Measurements from ENCODE around the gene UHRF2.

- TF ChIP-seq CTCF (IDR thresholded peaks at IDR 0.05): no peak
- no peak for TF ChIP-seq EP300 (IDR thresholded peaks at IDR 0.05; ENCODE audit: borderline replicate concordance in 1 of 2, low read depth in 1 of 2, low read length in 1 of 2)
- TF ChIP-seq POLR2AphosphoS5 (IDR thresholded peaks at IDR 0.05; ENCODE audit: low read depth, low read length): no peak
- TF ChIP-seq ELF1 (IDR thresholded peaks at IDR 0.05): no peak
- TF ChIP-seq SIN3A (IDR thresholded peaks at IDR 0.05; ENCODE audit: borderline replicate concordance, low read depth, low read length): no peak
- TF ChIP-seq SMC3 (IDR thresholded peaks at IDR 0.05; ENCODE audit: low read depth, low read length): no peak
- TF ChIP-seq MAX (IDR thresholded peaks at IDR 0.05; ENCODE audit: low read depth): no peak
- no peak for TF ChIP-seq RFX5 (IDR thresholded peaks at IDR 0.05; ENCODE audit: low read length)
- no peak for TF ChIP-seq EZH2phosphoT487 (IDR thresholded peaks at IDR 0.05; ENCODE audit: borderline replicate concordance, low read depth)
- 0 out of 2 replicates have a peak, but pooled peaks have one; percentile 22 for TF ChIP-seq JUND (IDR thresholded peaks at IDR 0.05)
- TF ChIP-seq PBX3 (IDR thresholded peaks at IDR 0.05): no peak; the same call in 1 of the 2 replicates
- TF ChIP-seq YY1 (IDR thresholded peaks at IDR 0.05; ENCODE audit: low read depth): no peak
- no peak for TF ChIP-seq FOXM1 (IDR thresholded peaks at IDR 0.05; ENCODE audit: low read depth)
Measured at GRCh38 chr9:6506571-6506970, 93.6 kb downstream of the UHRF2 start.

Data from SK-N-SH (cell line).